HG02588 (cell line): ENCODE results near the gene RAB3IL1.

ENCODE experiments used
- ATAC-seq: cut with Tn5 transposase; IDR thresholded peaks from one replicate; pipeline ENCODE4 v1.9.1; 2021; ENCODE audit warnings: mild to moderate bottlenecking, moderate library complexity; ENCODE audit not compliant: unreplicated experiment

RAB3IL1 gene

DNA sequence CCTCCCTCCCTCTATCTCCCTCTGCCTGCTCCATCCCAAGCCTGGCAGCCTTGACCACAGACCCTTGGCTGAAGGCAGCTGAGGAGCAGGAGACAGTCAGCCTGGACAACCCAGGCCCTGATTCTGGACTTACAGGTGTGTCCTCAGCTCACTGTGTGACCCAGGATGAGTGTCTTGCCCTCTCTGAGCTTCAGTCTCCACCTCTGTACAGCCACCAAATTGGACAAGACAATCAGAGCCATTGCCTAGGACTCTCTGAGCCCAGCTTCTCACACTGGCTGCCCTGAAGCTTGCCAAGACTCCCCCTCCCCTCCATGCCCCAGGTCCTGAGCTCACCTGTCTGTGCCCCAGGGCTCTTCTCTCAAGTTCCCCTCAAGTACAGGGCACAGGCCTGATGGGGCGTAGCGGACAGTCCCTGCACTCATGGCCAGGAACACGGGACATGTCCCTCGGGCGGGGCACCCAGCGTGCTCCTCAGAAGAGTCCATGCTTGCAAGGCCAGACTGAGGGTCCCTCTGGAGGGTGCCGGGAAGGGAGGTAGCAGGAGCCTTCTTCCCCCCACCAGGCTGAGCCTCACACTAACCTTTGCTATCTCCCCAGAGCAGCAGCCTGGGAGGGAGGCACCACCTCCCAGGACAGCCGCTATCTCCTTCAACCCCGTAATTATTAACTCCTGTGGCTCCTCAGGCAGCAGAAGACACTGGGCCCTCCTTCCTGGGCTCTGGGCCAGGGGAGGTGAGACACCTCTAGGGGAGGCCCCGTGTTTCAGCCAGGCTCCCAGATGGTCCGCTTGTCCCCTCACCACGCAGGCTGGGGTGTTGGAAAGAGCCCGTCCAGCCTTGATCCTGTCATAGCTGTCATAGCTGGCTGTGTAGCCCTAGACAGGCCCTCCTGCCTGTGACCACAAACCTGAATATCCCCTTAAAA lies 2.6 kb upstream of the RAB3IL1 start:
- ATAC-seq, result no peak

DNA sequence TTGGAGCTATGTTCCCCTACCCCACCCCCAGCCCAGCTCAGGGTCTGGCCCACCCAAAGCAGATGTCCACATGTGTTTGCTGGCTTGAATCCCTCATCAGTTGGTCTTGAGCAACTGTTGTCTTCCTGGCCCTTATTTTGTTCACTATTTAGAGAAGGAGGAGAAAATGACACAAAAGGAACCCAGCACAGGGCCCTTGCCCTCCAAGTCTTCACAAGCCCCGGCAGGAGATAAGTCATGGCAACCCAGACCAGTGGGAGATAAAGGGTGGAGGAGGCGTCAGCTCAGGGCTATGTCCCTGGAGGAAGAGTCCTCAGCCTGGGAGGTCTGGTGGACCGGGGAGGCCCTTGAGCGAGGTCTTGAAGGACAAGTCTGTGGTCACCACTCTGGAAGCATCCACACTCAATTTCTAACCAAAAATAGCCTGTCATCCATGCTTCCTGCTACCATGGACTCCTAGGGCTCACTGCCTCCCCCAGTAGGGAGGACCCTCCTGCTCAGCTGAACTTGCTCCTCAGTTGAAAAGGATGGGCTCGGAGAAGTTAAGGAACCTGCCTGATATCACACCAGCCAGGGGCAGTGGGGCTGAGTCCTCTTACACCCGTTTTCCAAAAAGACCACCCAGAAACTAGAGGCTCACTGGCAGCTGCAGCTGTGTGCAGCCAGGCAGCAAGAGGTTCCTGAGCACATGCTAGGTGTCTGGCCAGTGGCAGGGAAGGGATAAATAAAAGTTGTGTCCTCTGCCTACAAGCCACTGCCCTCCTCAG lies 1.8 kb upstream of the RAB3IL1 start:
- ATAC-seq, result no peak

DNA sequence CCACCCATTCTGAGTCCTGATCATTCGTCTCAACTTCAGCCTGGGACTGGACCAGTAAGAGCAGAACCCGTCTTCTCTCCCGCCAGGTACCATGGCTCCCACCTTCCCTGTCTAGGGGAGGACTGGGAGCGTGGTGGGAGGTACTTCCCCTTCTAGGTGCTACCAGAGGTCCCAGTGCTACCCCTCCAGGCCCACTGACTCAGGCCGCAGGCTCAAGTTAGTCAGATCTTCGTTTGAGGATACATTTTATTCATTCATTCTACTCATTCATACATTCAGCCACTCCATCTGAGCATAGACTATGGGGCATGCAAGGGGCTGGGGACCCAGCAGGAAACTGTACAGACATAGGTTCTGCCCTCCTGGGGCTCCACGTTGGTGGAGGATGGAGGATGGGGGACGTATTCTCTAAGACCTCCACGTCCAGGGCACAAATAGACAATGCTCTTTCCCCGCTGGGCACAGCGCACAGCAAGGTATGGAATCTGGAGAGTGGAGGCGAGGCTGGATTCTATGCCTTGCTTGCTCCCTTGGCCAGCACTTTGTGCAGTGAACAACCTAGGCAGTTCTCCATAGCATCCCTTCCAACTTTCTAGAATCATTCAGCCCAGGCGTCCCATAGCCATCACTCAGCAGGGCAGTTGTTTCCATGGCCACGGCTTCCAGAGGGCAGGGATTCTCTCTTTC lies 1.0 kb upstream of the RAB3IL1 start:
- no peak for ATAC-seq

- ATAC-seq, result no peak
Observed at GRCh38 chr11:61916737-61917333, 531 bp downstream of the RAB3IL1 start.

DNA sequence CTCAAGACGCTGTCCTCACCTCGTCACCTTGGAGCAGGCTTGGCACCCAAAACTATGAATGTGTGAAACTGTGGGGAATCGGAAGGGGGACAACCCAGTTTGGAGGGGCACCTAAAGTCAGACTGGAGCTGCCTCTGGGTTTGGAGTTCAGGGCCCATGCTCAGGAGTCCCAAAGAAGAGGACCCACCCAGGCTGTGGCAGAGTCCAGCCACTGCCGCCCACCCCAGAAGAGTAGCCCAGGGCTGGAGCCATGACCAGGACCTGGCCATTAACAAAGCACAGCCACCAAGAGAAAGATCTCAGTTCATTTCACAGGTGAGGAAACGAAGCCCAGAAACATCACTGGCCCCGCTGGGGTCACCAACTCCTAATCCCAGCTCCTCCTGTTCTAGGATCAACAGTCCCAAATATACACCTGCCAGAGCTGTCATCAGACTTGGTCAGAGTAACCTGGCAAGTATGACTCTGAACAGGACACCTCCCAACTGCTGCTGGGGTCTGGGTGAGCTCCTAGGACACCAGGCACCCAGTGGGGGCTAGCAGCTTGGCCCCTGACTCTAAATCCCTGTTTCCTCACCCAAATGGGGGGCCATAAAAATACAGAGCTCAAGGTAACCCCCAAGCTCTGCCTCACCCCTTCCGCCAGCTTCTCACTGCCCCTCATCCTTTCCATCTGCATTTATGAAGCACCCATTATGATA lies 2.7 kb downstream of the RAB3IL1 start:
- no peak for ATAC-seq

DNA sequence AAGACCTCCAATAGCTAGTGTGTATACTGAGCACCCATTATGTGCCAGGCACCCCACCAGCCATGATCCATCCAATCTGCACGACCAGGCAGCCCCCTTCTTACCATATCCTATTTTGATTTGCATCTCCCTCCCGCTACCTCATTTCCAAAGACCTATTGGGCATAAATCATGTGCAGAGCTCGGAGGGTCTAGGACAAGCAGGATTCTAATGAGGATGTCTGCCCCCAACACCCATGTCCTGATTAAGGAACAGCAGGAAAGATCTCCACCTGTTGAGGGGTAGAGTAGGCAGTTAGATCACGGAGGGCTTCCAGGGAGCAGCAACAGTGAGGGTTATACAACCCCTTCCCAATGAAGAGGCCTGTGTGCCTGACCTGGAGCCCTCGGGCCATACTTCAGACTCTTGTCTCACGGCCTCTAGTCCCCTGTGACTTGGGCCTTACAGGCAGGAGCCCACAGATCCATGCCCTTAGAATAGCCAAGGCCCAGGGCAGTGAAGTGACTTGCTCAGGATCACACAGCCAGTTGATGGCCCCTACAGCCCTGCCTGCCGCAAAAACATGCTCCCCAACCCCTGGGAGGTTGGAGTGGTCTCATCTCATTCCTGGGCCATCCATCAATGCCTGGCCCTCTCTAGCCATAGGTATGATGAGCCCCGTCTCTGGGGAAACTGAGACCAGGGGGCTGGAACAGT lies 3.5 kb downstream of the RAB3IL1 start:
- no peak for ATAC-seq

DNA sequence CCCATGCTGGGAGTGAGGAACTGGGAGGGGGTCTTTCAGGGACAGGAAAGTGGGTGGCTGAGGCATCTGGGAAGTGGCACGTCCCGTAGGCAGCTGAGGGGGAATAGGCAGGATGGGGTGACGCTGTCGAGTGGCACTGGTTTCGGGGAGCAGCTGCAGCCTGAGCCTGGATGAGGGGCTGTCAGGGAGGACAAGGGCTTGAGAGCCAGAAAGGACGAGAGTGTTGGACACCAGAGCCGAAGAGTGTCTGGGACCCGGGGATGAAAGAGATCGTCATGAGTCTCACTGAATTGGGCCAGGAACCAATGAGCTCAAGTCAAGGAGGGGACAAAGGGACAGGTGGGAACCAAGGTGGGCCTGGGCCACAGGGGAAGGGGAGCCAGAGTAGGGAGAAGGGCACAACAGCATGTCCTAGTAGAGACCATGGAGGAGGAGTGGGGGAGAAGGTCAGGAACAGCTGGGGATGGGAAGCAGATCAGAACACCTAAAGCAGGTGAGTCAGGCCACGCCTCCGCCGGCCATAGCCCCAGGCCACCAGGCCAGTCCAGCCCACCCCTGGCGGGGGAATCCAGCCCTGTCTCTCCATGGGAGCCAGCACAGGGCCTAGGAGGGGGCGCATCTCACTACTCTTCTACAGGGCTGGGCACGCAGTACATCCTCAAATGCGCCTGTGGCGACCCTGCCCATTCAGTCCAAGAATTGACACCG lies 4.2 kb downstream of the RAB3IL1 start:
- no peak for ATAC-seq

- ATAC-seq, result no peak
Observed at GRCh38 chr11:61912530-61912898, 4.9 kb downstream of the RAB3IL1 start.

- no peak for ATAC-seq
Observed at GRCh38 chr11:61911701-61912529, 5.5 kb downstream of the RAB3IL1 start.

- no peak for ATAC-seq
Observed at GRCh38 chr11:61911128-61911700, 6.2 kb downstream of the RAB3IL1 start.

DNA sequence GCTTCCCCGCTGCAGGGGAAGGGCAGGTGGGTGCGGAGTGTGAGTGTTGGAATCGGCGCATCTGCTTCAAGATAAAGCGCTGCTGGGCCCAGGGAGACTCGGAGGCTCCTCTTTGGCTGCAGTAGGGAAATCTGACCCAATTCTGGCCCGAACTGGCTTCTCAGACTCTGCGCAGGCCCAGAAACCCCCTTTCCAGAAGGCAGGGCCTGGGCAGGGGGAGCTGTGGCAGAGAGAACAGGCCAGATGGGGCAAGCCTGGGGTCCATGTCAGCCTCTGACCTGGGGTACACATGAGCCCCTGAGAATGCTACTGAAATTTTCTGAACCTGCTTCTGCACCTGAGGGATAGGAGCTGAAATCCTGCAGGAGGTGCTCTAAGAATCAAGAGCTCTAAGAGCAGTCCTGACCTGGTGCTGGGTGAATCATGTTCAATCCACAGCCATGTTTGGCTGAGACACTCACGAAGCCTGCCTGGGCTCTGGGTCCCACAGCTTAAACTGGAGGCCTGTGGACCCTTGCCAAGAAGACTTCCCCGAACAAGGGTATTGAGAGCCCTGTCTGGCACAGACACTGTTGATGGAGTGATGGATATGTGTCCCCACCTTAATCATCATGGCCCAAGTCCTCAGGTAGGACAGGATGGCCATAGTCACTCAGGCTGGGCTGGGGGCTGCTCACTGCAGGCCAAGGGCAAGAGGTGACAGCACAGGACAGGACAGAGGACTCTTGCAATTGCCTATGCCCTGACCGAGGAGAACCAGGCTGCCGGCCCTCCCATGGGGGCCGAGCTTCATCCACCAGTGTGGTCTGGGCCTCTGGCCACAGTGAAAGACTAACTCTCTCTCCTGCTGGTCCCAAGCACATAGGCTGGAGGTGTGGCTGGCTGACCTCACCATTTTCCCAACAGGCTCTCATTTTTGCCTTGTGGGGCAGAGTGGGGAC lies 6.9 kb downstream of the RAB3IL1 start:
- no peak for ATAC-seq

DNA sequence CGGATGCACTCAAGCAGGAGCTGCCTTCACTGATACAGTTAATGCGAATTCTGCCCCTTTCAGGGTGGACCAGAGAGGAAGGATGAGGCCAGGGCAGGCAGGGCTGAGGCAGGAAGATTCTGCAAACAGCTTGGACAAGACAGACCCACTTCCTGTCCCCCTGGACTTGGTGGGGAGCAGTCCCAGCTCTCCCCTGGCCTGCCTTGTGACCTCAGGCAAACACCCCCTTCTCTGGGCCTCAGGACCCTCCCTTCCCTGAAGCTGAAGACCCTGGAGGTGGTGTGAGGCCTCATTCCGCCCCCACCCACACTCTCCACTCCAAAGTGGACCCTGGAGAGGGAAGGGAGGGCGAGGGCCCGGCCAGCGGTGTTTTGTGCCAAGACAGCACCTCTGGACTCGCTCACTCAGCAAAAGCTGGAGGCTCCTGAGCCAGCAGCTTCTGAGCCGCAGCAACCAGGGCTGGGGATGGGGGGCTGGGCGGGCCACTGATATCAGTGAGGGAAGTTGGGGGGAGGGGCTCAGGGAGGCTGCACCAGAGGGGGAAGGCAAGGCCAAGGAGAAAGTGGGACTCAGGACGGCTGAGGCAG lies 8.5 kb downstream of the RAB3IL1 start:
- ATAC-seq, result no peak

GRCh38 chr11:61907871-61908729 lies 9.3 kb downstream of the RAB3IL1 start:
- no peak for ATAC-seq

- no peak for ATAC-seq
Observed at GRCh38 chr11:61907282-61907681, 10.1 kb downstream of the RAB3IL1 start.

GRCh38 chr11:61906522-61906909 lies 10.8 kb downstream of the RAB3IL1 start:
- no peak for ATAC-seq
